ENCODE results near the gene OPA1.

GRCh38 chr3:193673845-193674244 lies 80.8 kb downstream of the OPA1 start:
- TF ChIP-seq NRF1 (IDR thresholded peaks at IDR 0.05; ENCODE audit: low read depth, low read length) (no peak), EP300 (IDR thresholded peaks at IDR 0.05; ENCODE audit: borderline replicate concordance in 1 of 2, low read depth in 2 of 2, low read length in 2 of 2) (no peak), CEBPB (IDR thresholded peaks at IDR 0.05; ENCODE audit: low read depth, low read length) (no peak), CTCF (IDR thresholded peaks at IDR 0.05; ENCODE audit: control extremely low read depth in 1 of 3, insufficient read depth in 1 of 3, low read depth in 1 of 3, low read length in 3 of 3) (no peak), POLR2A (IDR thresholded peaks at IDR 0.05; ENCODE audit: control extremely low read depth in 1 of 2, low read depth in 2 of 2, low read length in 2 of 2) (no peak), SIN3A (conservative IDR thresholded peaks at IDR 0.05 in 1 of 2, IDR thresholded peaks at IDR 0.05 in 1 of 2; ENCODE audit: low read depth in 1 of 2, low read length in 2 of 2) (no peak), SIRT6 (IDR thresholded peaks at IDR 0.05; ENCODE audit: low read length) (no peak), USF2 (IDR thresholded peaks at IDR 0.05; ENCODE audit: low read length) (no peak), TAF1 (IDR thresholded peaks at IDR 0.05; ENCODE audit: low read depth, low read length) (no peak), SAP30 (IDR thresholded peaks at IDR 0.05; ENCODE audit: insufficient read depth, insufficient replicate concordance, low read length) (no peak), GABPA (IDR thresholded peaks at IDR 0.05; ENCODE audit: borderline replicate concordance, insufficient read depth, low read length) (no peak), KDM1A (IDR thresholded peaks at IDR 0.05; ENCODE audit: borderline replicate concordance, low read length) (no peak), ATF2 (IDR thresholded peaks at IDR 0.05; ENCODE audit: low read length) (no peak), RFX5 (IDR thresholded peaks at IDR 0.05; ENCODE audit: borderline replicate concordance, low read depth, low read length) (no peak)

All from H1 (cell line).